Measurements from ENCODE around the gene TTLL10. TPM values are rescaled to one million over a fixed set of nuclear protein-coding genes. Genes with fewer than 3 reads are reported as not detected.

TTLL10 gene
- polyA plus RNA-seq, 1 of the 3 experiments (the other 2 are of a cell fraction) = not detected

DNA sequence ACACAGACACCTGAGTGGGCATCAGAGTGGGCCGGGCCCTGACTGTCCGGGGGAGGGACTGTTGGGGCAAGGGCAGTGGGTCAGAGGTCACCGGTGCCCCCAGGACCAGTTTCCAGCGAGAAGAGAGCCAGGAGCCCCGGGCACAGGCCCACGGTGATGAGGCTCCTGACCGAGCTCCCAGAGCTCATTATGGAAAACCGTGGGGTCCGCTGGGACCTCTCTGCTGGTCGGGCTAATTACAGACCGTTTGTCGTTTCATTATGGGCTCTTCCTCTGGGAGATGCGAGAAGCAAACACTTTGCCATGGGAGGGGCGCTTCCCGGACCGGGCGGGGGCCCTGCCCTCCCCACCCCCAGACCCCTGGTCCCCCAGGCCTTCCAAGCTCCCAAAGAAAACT is 12.0 kb upstream of the TTLL10 start:
- Histone ChIP-seq H4K20me1 (ENCODE audit: insufficient read depth) (no peaks in the 10 kb centered on the region), H3K9me3 (no peaks in the 10 kb centered on the region), H3K4me3 (ENCODE audit: low read depth in 2 of 2, low read length in 1 of 2) (no peak overlapping the region), H3K9ac (no peak overlapping the region), H3F3A (replicated peaks; ENCODE audit: insufficient read depth) (no peaks in the 10 kb centered on the region), H3K9me2 (no peaks in the 10 kb centered on the region), H3K79me2 (ENCODE audit: insufficient read depth) (no peaks in the 10 kb centered on the region), H2AFZ (ENCODE audit: low read depth) (no peak overlapping the region), H3K4me1 (ENCODE audit: control insufficient read depth in 1 of 2, insufficient read depth in 2 of 2, low read depth in 1 of 2, low read length in 1 of 2) (peaks cover 0 to 9% of the 10 kb centered on the region in 2 experiments; a peak in 1 of 4 replicates), H3K36me3 (replicated peaks in 1 of 2; ENCODE audit: control insufficient read depth in 1 of 2, insufficient read depth in 2 of 2, low read length in 1 of 2) (no peaks in the 10 kb centered on the region), H3K27me3 (ENCODE audit: insufficient read depth) (no peaks in the 10 kb centered on the region), H3K27ac (ENCODE audit: low read depth in 2 of 2, low read length in 1 of 2) (no peak overlapping the region), H3K4me2 (no peak overlapping the region)
- DNase-seq = no peak
- TF ChIP-seq GABPA (IDR thresholded peaks at IDR 0.05; ENCODE audit: low read depth) = no peak
- no peak for TF ChIP-seq ZBTB33 (IDR thresholded peaks at IDR 0.05; ENCODE audit: borderline replicate concordance, low read depth)
- WGBS (ENCODE audit: low lambda C conversion rate) = 66% methylated on average over 4 of the region's 17 CpGs
- POLR2A ChIA-PET = no interaction called here
- CTCF ChIA-PET = interaction anchor here (1.1 kb wide), 1 partner anchor 39 kb away, joined by 4 read pairs; no protein-coding TSS in a partner anchor

GRCh38 chr1:1162597-1163537 is 10.8 kb upstream of the TTLL10 start:
- H3K4me1 ChIP-seq (ENCODE audit: control insufficient read depth in 1 of 2, insufficient read depth in 2 of 2, low read depth in 1 of 2, low read length in 1 of 2) = peaks cover 0 to 2% of the 10 kb centered on the region in 2 experiments; a peak in 1 of 4 replicates
- no peak overlapping the region for H3K27ac ChIP-seq (ENCODE audit: low read depth in 2 of 2, low read length in 1 of 2)
- no peak overlapping the region for H2AFZ ChIP-seq (ENCODE audit: low read depth)
- no peak for DNase-seq
- H3K9me2 ChIP-seq = no peaks in the 10 kb centered on the region
- no peaks in the 10 kb centered on the region for H3K36me3 ChIP-seq (replicated peaks in 1 of 2; ENCODE audit: control insufficient read depth in 1 of 2, insufficient read depth in 2 of 2, low read length in 1 of 2)
- H3K4me2 ChIP-seq = no peak overlapping the region
- H3F3A ChIP-seq (replicated peaks; ENCODE audit: insufficient read depth) = no peaks in the 10 kb centered on the region
- no peaks in the 10 kb centered on the region for H4K20me1 ChIP-seq (ENCODE audit: insufficient read depth)
- TF ChIP-seq YY1 (IDR thresholded peaks at IDR 0.05; ENCODE audit: low read depth) (no peak), NRF1 (IDR thresholded peaks at IDR 0.05; ENCODE audit: low read depth, low read length) (no peak), POLR2AphosphoS5 (IDR thresholded peaks at IDR 0.05; ENCODE audit: low read depth, low read length) (no peak), RXRA (IDR thresholded peaks at IDR 0.05; ENCODE audit: borderline replicate concordance, low read depth) (no peak), MEF2A (IDR thresholded peaks at IDR 0.05; ENCODE audit: borderline replicate concordance, low read depth) (no peak), MAX (IDR thresholded peaks at IDR 0.05; ENCODE audit: low read depth) (no peak), USF2 (IDR thresholded peaks at IDR 0.05; ENCODE audit: borderline replicate concordance, low read depth, low read length) (no peak), FOXM1 (IDR thresholded peaks at IDR 0.05; ENCODE audit: low read depth) (no peak)
- TF ChIP-seq, protein P1, sequence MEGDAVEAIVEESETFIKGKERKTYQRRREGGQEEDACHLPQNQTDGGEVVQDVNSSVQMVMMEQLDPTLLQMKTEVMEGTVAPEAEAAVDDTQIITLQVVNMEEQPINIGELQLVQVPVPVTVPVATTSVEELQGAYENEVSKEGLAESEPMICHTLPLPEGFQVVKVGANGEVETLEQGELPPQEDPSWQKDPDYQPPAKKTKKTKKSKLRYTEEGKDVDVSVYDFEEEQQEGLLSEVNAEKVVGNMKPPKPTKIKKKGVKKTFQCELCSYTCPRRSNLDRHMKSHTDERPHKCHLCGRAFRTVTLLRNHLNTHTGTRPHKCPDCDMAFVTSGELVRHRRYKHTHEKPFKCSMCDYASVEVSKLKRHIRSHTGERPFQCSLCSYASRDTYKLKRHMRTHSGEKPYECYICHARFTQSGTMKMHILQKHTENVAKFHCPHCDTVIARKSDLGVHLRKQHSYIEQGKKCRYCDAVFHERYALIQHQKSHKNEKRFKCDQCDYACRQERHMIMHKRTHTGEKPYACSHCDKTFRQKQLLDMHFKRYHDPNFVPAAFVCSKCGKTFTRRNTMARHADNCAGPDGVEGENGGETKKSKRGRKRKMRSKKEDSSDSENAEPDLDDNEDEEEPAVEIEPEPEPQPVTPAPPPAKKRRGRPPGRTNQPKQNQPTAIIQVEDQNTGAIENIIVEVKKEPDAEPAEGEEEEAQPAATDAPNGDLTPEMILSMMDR (IDR thresholded peaks at IDR 0.05) = no peak
- no peaks in the 10 kb centered on the region for H3K9me3 ChIP-seq
- ChIA-PET CTCF (interaction anchor here (1.0 to 1.1 kb wide), 2 partner anchors 41 kb away, joined by 3 to 4 read pairs; no protein-coding TSS in a partner anchor), POLR2A (no interaction called here)
- no peak overlapping the region for H3K9ac ChIP-seq
- H3K27me3 ChIP-seq (ENCODE audit: insufficient read depth) = no peaks in the 10 kb centered on the region
- 91% methylated on average over 14 of the region's 73 CpGs for WGBS (ENCODE audit: low lambda C conversion rate)
- no peak overlapping the region for H3K4me3 ChIP-seq (ENCODE audit: low read depth in 2 of 2, low read length in 1 of 2)
- H3K79me2 ChIP-seq (ENCODE audit: insufficient read depth) = no peaks in the 10 kb centered on the region

All from SK-N-SH (cell line).